Psoas muscle (tissue), 8 donors: ENCODE results near the gene LPCAT3. TPM values are rescaled to one million over a fixed set of nuclear protein-coding genes. Genes with fewer than 3 reads are reported as not detected.

Experiments
- ATAC-seq, 4 donors: fragments of 200-7000 bp; cut with Tn5 transposase; one replicate each; pipeline ENCODE4 v1.9.1; 2020; ENCODE audit warnings: moderate library complexity in 3 of 4, mild to moderate bottlenecking in 2 of 4
- DNase-seq, 2 donors: peaks; one replicate each; pipeline ENCODE4 v3.0.0-alpha.2; 2020
- H3K27ac ChIP-seq: fragments of 200-600 bp; one replicate; pipeline ENCODE4 v1.8.0; 2022
- H3K27me3 ChIP-seq, 3 donors: fragments of 200-600 bp in 1 of 3; one replicate each; pipeline versions ENCODE4 v1.6.1 to v1.8.0; 2013 to 2022; ENCODE audit warnings: low read length in 2 of 3, mild to moderate bottlenecking in 2 of 3, moderate library complexity in 1 of 3; ENCODE audit not compliant: insufficient read depth in 3 of 3
- H3K36me3 ChIP-seq, 2 donors: fragments of 200-600 bp in 1 of 2; one replicate each; pipeline versions ENCODE4 v1.6.1 to v1.8.0; 2013 to 2022; ENCODE audit warnings: low read depth in 1 of 2, mild to moderate bottlenecking in 1 of 2, moderate library complexity in 1 of 2; ENCODE audit not compliant: insufficient read depth in 1 of 2
- H3K4me1 ChIP-seq: fragments of 200-600 bp; one replicate; pipeline ENCODE4 v1.8.0; 2022
- H3K4me3 ChIP-seq: fragments of 200-600 bp; one replicate; pipeline ENCODE4 v1.8.0; 2022; ENCODE audit warnings: mild to moderate bottlenecking
- H3K9me3 ChIP-seq: fragments of 200-600 bp; one replicate; pipeline ENCODE4 v1.8.0; 2022
- WGBS, 3 donors: extraction: QIAGEN DNeasy Blood & Tissue Kit; methylation state at CpG; one replicate each; pipeline versions ENCODE4 v1.1.6 to v1.1.7; 2013; 5-methylcytosine and 5-hydroxymethylcytosine counted together
- intact Hi-C, 2 donors: fragments of 100-400 bp; cut with DNase I; formaldehyde crosslinking; loops; one replicate each; pipeline versions ENCODE4 v1.11.0 to v1.14.2; 2022
- polyA plus RNA-seq, 3 donors: library from polyadenylated mRNA; stranded (reverse); fragments of 200-250 nt; gene quantifications; one replicate each; pipeline ENCODE4 v1.2.3, GENCODE V29; 2013
- total RNA-seq, 4 donors: library from RNA; stranded (reverse); fragmentation: NEBNext Ultra II Directional in 2 of 4; extraction: Animal tissue kit (Norgen Biotek cat#: 25700) in 2 of 4; gene quantifications; one replicate each; pipeline versions ENCODE4 v1.2.1 to v1.2.4, GENCODE V29; 2021 to 2023
- TF ChIP-seq, protein P1 (sequence below): fragments of 200-600 bp; IDR thresholded peaks from one replicate; pipeline ENCODE4 v1.8.0; 2022; ENCODE audit warnings: antibody characterized with exemption
- donor health status: healthy with polysubstance abuse.
- donor health status: DM: no; HTN: no; CAD: no; lungs with moderate emphysema.
- donor health status: Bipolar disorder and iron deficiency.
- donor health status: healthy.
- donor health status: DM: yes; HTN: yes; CAD: no.
- donor health status: DM: no; HTN: no; CAD: no.
- donor health status: DM: no; HTN: no; CAD: no.
- donor health status: DM: yes; HTN: yes; CAD: no.

LPCAT3 gene
- total and polyA plus RNA-seq, 7 donors = 13.9 to 56.5 (median 26.2) TPM

DNA sequence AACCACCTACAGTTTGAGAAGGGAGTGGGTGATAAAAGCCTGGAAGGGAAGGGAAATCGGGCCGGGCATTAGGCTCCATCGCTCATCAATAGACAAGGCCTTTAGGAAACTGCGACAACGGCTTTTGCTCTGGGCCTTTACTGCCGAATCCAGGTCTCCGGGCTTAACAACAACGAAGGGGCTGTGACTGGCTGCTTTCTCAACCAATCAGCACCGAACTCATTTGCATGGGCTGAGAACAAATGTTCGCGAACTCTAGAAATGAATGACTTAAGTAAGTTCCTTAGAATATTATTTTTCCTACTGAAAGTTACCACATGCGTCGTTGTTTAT, 74.9 kb downstream of the LPCAT3 start:
- Histone ChIP-seq H3K4me1 (peaks cover 34% of the 10 kb centered on the region), H3K27me3 (no peaks in the 10 kb centered on the region), H3K36me3 (peaks cover 0 to 47% of the 10 kb centered on the region in 2 donors), H3K9me3 (no peaks in the 10 kb centered on the region), H3K4me3 (peak overlapping the region; percentile 75), H3K27ac (peak overlapping the region; percentile 95)
- TF ChIP-seq, protein P1, sequence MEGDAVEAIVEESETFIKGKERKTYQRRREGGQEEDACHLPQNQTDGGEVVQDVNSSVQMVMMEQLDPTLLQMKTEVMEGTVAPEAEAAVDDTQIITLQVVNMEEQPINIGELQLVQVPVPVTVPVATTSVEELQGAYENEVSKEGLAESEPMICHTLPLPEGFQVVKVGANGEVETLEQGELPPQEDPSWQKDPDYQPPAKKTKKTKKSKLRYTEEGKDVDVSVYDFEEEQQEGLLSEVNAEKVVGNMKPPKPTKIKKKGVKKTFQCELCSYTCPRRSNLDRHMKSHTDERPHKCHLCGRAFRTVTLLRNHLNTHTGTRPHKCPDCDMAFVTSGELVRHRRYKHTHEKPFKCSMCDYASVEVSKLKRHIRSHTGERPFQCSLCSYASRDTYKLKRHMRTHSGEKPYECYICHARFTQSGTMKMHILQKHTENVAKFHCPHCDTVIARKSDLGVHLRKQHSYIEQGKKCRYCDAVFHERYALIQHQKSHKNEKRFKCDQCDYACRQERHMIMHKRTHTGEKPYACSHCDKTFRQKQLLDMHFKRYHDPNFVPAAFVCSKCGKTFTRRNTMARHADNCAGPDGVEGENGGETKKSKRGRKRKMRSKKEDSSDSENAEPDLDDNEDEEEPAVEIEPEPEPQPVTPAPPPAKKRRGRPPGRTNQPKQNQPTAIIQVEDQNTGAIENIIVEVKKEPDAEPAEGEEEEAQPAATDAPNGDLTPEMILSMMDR = no peak
- DNase-seq = peak; percentile 76 to 87
- 0 to 1% (median 0%) methylated on average over 13 of the region's 13 CpGs for WGBS, 3 donors
- ATAC-seq = peak; percentile 66 to 79 (median 70)
- intact Hi-C loops = no loop called here

DNA sequence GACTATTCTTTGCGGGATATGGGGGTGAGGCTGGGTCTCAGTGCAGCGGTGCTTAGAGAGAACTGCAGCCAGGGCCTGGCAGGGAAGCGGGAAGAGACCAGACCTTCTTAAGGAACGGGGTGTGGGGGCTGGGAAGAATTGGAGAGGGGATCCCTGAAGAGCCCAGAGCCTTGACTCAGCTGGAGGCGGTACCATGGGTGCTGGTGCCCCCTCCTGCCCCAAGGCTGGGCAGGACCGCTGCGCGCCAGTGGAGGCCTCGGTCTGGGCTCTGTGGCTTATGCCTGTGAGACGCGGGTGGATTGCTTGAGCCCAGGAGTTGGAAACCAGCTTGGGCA, 76.0 kb downstream of the LPCAT3 start:
- WGBS, 3 donors = 87 to 93% (median 88%) methylated on average over 11 of the region's 11 CpGs
- H3K4me1 ChIP-seq = peaks cover 37% of the 10 kb centered on the region
- ATAC-seq (no peak), DNase-seq (peak; percentile 19 to 58)
- peak overlapping the region; percentile 95 for H3K27ac ChIP-seq
- intact Hi-C loops = no loop called here
- peaks cover 0 to 47% of the 10 kb centered on the region in 2 donors for H3K36me3 ChIP-seq
- no peaks in the 10 kb centered on the region for H3K9me3 ChIP-seq
- TF ChIP-seq, protein P1 = no peak
- H3K27me3 ChIP-seq = no peaks in the 10 kb centered on the region
- no peak overlapping the region for H3K4me3 ChIP-seq

DNA sequence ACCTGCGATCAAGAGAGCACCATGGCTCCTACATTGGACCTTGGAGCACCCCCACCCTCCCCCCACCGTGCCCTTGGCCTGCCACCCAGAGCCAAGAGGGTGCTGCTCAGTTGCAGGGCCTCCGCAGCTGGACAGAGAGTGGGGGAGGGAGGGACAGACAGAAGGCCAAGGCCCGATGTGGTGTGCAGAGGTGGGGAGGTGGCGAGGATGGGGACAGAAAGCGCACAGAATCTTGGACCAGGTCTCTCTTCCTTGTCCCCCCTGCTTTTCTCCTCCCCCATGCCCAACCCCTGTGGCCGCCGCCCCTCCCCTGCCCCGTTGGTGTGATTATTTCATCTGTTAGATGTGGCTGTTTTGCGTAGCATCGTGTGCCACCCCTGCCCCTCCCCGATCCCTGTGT, 76.5 kb downstream of the LPCAT3 start:
- H3K4me1 ChIP-seq = peaks cover 37% of the 10 kb centered on the region
- DNase-seq (peak in 1 of 2 donors; percentile 62), ATAC-seq (no peak)
- TF ChIP-seq, protein P1 = no peak
- H3K27me3 ChIP-seq = no peaks in the 10 kb centered on the region
- intact Hi-C loops = no loop called here
- H3K4me3 ChIP-seq = no peak overlapping the region
- peaks cover 0 to 43% of the 10 kb centered on the region in 2 donors for H3K36me3 ChIP-seq
- WGBS, 3 donors = 66 to 78% (median 73%) methylated on average over 7 to 12 of the region's 12 CpGs
- H3K27ac ChIP-seq = no peak overlapping the region
- H3K9me3 ChIP-seq = no peaks in the 10 kb centered on the region

DNA sequence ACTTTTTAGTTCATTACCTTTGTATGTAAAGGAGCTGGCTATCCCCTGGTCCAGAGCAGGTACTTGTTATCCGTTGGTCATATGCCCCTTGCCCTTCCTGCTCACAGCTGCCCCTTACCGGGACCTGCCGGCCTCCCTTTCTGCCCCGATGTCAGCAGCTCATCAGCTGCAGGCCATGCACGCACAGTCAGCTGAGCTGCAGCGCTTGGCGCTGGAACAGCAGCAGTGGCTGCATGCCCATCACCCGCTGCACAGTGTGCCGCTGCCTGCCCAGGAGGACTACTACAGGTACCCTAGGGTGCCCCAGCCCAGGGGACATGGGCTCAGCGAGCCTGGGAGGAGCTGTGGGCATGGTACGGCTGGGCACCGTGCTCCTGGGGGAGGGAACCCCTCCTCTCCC, 77.0 kb downstream of the LPCAT3 start:
- WGBS, 3 donors = 80 to 87% (median 82%) methylated on average over 12 of the region's 12 CpGs
- DNase-seq = peak; percentile 18 to 61
- peaks cover 0 to 38% of the 10 kb centered on the region in 2 donors for H3K36me3 ChIP-seq
- intact Hi-C loops = no loop called here
- no peak overlapping the region for H3K4me3 ChIP-seq
- no peak overlapping the region for H3K27ac ChIP-seq
- peaks cover 36% of the 10 kb centered on the region for H3K4me1 ChIP-seq
- H3K27me3 ChIP-seq = no peaks in the 10 kb centered on the region
- ATAC-seq = no peak
- TF ChIP-seq, protein P1 = no peak
- no peaks in the 10 kb centered on the region for H3K9me3 ChIP-seq

DNA sequence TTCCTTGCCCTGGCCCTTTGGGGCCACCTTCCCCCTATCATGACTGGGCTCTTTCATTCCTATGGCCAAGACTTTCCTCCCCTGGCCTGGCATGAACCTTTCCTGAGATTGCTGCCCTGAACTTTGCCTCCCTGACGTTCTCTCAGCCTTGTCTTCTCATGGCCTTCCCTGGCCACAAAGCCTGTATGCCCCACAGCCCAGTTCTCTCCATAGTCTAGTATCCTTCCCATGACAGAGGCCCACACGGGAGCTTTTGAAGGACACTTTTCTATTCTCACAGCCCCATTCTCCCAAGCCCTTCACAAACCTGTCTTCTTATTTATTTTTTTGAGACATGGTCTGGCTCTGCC, 79.1 kb downstream of the LPCAT3 start:
- Histone ChIP-seq H3K27me3 (no peaks in the 10 kb centered on the region), H3K4me1 (peaks cover 24% of the 10 kb centered on the region), H3K27ac (peak overlapping the region; percentile 93), H3K9me3 (no peaks in the 10 kb centered on the region), H3K36me3 (peaks cover 0 to 48% of the 10 kb centered on the region in 2 donors), H3K4me3 (no peak overlapping the region)
- whole genome bisulfite sequencing, 3 donors = 71 to 84% (median 81%) methylated on average over 2 of the region's 2 CpGs
- ATAC-seq (no peak), DNase-seq (no peak)
- TF ChIP-seq, protein P1 = no peak
- intact Hi-C loops = loop anchor here in 1 of 2 donors (5.0 kb wide), 1 partner anchor 72 kb away; the partner anchor contains the start of gene TPI1
